HepG2 (cell line): ENCODE measurements around the gene ADGRF1. TPM values are rescaled to one million over a fixed set of nuclear protein-coding genes. Genes with fewer than 3 reads are reported as not detected.

Experiments
- DPF2 ChIP-seq: sonication (generic); formaldehyde crosslinking; IDR thresholded peaks from 2 replicates; pipeline ENCODE4 v1.4.0; 2020; ENCODE audit warnings: mild to moderate bottlenecking, low read depth, missing genetic modification reagents, borderline replicate concordance
- ELF1 ChIP-seq: sonication (generic); formaldehyde crosslinking; IDR thresholded peaks from 2 replicates; pipeline ENCODE4 v1.4.0; 2020; ENCODE audit warnings: missing genetic modification reagents
- MAZ ChIP-seq, 2 experiments: sonication (generic) in 1 of 2; formaldehyde crosslinking in 1 of 2; IDR thresholded peaks; 2 replicates each; pipeline versions ENCODE4 v1.5.0 to v1.6.1; 2012 to 2020; ENCODE audit warnings: low read depth in 2 of 2, mild to moderate bottlenecking in 2 of 2, borderline replicate concordance in 1 of 2, improper control_type of control experiment in 1 of 2, low read length in 1 of 2, missing genetic modification reagents in 1 of 2, moderate library complexity in 1 of 2
- MEIS1 ChIP-seq: sonication (generic); formaldehyde crosslinking; IDR thresholded peaks from 2 replicates; pipeline ENCODE4 v1.9.0; 2021; ENCODE audit warnings: mild to moderate bottlenecking, missing genetic modification reagents, moderate library complexity, borderline replicate concordance
- POGZ ChIP-seq: sonication (generic); formaldehyde crosslinking; IDR thresholded peaks from 2 replicates; pipeline ENCODE4 v1.4.0; 2020; ENCODE audit warnings: mild to moderate bottlenecking, missing genetic modification reagents
- POLR2AphosphoS5 ChIP-seq: IDR thresholded peaks from 2 replicates; pipeline ENCODE4 v1.6.1; 2012; ENCODE audit warnings: low read depth, low read length
- RBFOX2 ChIP-seq: fragments of 200-400 bp; formaldehyde crosslinking; IDR thresholded peaks from 2 replicates; pipeline ENCODE4 v1.6.1; 2017; ENCODE audit warnings: low read depth, mild to moderate bottlenecking, low read length
- SRSF1 ChIP-seq: fragments of 200-400 bp; formaldehyde crosslinking; optimal IDR thresholded peaks from 2 replicates; pipeline ENCODE3; 2017; ENCODE audit warnings: mild to moderate bottlenecking, low read depth, low read length, moderate library complexity
- TSC22D2 ChIP-seq: sonication (generic); formaldehyde crosslinking; IDR thresholded peaks from 2 replicates; pipeline ENCODE4 v1.5.1; 2020; ENCODE audit warnings: missing genetic modification reagents, mild to moderate bottlenecking, borderline replicate concordance
- YY1 ChIP-seq: IDR thresholded peaks from 2 replicates; pipeline ENCODE4 v1.6.1; 2011; ENCODE audit warnings: low read length, low read depth, moderate library complexity, mild to moderate bottlenecking; ENCODE audit not compliant: insufficient read depth, insufficient replicate concordance
- ZNF44 ChIP-seq: sonication (generic); formaldehyde crosslinking; IDR thresholded peaks from 2 replicates; pipeline ENCODE4 v1.5.1; 2020; ENCODE audit warnings: mild to moderate bottlenecking, missing genetic modification reagents
- ZNF547 ChIP-seq: sonication (generic); formaldehyde crosslinking; IDR thresholded peaks from 2 replicates; pipeline ENCODE4 v1.5.1; 2020; ENCODE audit warnings: mild to moderate bottlenecking, missing genetic modification reagents
- ZNF660 ChIP-seq: sonication (generic); formaldehyde crosslinking; IDR thresholded peaks from 2 replicates; pipeline ENCODE4 v1.5.1; 2020; ENCODE audit warnings: mild to moderate bottlenecking, low read depth, missing genetic modification reagents, borderline replicate concordance
- ZZZ3 ChIP-seq: sonication (generic); formaldehyde crosslinking; IDR thresholded peaks from 2 replicates; pipeline ENCODE4 v1.4.0; 2020; ENCODE audit warnings: missing genetic modification reagents, mild to moderate bottlenecking, borderline replicate concordance
- polyA plus RNA-seq, 8 experiments: library from polyadenylated mRNA; depleted of rRNA in 3 of 8; stranded (reverse) in 7 of 8; unstranded in 1 of 8; fragments of >200 nt; fragmentation: Illumina TruSeq in 4 of 8; extraction: Trizol in 4 of 8; gene quantifications; 2 replicates each; pipeline versions ENCODE4 v1.2.1 to v1.2.3, GENCODE V29; 2011 to 2016; ENCODE audit warnings: low read depth in 4 of 8, missing spikeins in 1 of 8, mixed read lengths in 1 of 8; ENCODE audit not compliant: insufficient read depth in 1 of 8
- total RNA-seq, 5 experiments: library from RNA; depleted of rRNA; stranded (reverse); fragments of >200 nt; fragmentation: Illumina TruSeq; extraction: Trizol; gene quantifications; 2 replicates each; pipeline ENCODE4 v1.2.3, GENCODE V29; 2016; ENCODE audit warnings: low read depth in 1 of 5
- TF ChIP-seq, protein P1 (sequence below), 2 experiments: sonication (generic) in 1 of 2; formaldehyde crosslinking in 1 of 2; IDR thresholded peaks; 2 replicates each; pipeline versions ENCODE4 v1.4.0 to v1.6.1; 2016 to 2020; ENCODE audit warnings: borderline replicate concordance in 1 of 2, low read depth in 1 of 2, mild to moderate bottlenecking in 1 of 2, missing genetic modification reagents in 1 of 2
- TF ChIP-seq, protein P2 (sequence below): sonication (generic); formaldehyde crosslinking; IDR thresholded peaks from 2 replicates; pipeline ENCODE4 v1.9.0; 2022; ENCODE audit warnings: missing genetic modification reagents, mild to moderate bottlenecking, borderline replicate concordance
- TF ChIP-seq, protein P3 (sequence below): IDR thresholded peaks from 2 replicates; pipeline ENCODE4 v1.6.1; 2012; ENCODE audit warnings: low read depth, low read length, improper control_type of control experiment
- TF ChIP-seq, protein P4 (sequence below): sonication (generic); formaldehyde crosslinking; IDR thresholded peaks from 2 replicates; pipeline ENCODE4 v1.9.0; 2021; ENCODE audit warnings: missing genetic modification reagents, borderline replicate concordance

Gene ADGRF1
- total and polyA plus RNA-seq, 2 of the 13 experiments (the other 11 are each of a cell fraction or from before 2014, with no cell fraction given) = not detected

DNA sequence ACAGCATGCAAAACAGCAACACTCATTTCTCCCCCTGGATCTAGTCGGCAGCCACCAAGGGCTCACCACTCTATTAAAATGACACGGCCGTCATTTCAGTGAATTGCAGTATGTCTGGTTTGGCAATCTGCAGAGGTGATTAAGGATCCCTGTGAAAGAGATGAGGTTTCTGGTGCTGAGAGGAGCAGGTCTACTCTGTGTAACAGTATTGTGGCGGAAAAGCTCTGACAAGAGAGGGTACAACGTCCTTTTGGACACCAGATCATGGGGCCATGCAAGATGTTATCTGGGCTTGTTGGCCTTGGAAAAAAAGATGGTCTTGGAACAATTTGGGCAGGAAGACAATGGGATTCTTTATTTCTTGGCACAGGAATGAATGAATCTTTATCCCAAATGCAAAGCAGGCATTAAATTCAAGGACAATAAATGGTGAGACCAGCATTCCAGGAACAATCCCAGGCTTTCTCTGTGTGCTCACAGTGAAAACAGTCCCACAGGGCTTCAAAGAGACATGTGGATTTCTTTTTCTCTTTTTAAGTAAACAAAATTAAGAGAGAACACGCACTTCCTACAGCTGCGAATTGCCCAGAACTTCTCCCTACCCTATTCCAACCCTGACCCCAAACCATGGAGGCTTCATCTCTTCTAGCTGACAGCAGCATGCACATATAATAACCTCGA is 33.7 kb upstream of the ADGRF1 start (continued):
- TF ChIP-seq, protein P1, sequence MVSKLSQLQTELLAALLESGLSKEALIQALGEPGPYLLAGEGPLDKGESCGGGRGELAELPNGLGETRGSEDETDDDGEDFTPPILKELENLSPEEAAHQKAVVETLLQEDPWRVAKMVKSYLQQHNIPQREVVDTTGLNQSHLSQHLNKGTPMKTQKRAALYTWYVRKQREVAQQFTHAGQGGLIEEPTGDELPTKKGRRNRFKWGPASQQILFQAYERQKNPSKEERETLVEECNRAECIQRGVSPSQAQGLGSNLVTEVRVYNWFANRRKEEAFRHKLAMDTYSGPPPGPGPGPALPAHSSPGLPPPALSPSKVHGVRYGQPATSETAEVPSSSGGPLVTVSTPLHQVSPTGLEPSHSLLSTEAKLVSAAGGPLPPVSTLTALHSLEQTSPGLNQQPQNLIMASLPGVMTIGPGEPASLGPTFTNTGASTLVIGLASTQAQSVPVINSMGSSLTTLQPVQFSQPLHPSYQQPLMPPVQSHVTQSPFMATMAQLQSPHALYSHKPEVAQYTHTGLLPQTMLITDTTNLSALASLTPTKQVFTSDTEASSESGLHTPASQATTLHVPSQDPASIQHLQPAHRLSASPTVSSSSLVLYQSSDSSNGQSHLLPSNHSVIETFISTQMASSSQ (IDR thresholded peaks at IDR 0.05; ENCODE audit: low read depth) = peak; percentile 70
- TF ChIP-seq, protein P1 (CRISPR knock-in tag; IDR thresholded peaks at IDR 0.05; ENCODE audit: borderline replicate concordance) = peak; percentile 91
- TF ChIP-seq ZNF660 (CRISPR knock-in tag) = no peak
- TF ChIP-seq SRSF1 = no peak
- peak; percentile 40; the same call in 1 of the 2 replicates for TF ChIP-seq POLR2AphosphoS5
- TF ChIP-seq, protein P2, sequence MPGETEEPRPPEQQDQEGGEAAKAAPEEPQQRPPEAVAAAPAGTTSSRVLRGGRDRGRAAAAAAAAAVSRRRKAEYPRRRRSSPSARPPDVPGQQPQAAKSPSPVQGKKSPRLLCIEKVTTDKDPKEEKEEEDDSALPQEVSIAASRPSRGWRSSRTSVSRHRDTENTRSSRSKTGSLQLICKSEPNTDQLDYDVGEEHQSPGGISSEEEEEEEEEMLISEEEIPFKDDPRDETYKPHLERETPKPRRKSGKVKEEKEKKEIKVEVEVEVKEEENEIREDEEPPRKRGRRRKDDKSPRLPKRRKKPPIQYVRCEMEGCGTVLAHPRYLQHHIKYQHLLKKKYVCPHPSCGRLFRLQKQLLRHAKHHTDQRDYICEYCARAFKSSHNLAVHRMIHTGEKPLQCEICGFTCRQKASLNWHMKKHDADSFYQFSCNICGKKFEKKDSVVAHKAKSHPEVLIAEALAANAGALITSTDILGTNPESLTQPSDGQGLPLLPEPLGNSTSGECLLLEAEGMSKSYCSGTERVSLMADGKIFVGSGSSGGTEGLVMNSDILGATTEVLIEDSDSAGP = no peak
- peak; percentile 80 for TF ChIP-seq POGZ (CRISPR knock-in tag)
- no peak for TF ChIP-seq YY1
- TF ChIP-seq DPF2 = peak; percentile 93
- peak; percentile 65; the same call in 1 of the 2 replicates for TF ChIP-seq TSC22D2 (CRISPR knock-in tag)
- peak; percentile 78 for TF ChIP-seq RBFOX2
- no peak for TF ChIP-seq ZNF44 (CRISPR knock-in tag)
- TF ChIP-seq, protein P3, sequence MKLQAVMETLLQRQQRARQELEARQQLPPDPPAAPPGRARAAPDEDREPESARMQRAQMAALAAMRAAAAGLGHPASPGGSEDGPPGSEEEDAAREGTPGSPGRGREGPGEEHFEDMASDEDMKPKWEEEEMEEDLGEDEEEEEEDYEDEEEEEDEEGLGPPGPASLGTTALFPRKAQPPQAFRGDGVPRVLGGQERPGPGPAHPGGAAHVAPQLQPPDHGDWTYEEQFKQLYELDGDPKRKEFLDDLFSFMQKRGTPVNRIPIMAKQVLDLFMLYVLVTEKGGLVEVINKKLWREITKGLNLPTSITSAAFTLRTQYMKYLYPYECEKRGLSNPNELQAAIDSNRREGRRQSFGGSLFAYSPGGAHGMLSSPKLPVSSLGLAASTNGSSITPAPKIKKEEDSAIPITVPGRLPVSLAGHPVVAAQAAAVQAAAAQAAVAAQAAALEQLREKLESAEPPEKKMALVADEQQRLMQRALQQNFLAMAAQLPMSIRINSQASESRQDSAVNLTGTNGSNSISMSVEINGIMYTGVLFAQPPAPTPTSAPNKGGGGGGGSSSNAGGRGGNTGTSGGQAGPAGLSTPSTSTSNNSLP = peak; percentile 93
- TF ChIP-seq, protein P4, sequence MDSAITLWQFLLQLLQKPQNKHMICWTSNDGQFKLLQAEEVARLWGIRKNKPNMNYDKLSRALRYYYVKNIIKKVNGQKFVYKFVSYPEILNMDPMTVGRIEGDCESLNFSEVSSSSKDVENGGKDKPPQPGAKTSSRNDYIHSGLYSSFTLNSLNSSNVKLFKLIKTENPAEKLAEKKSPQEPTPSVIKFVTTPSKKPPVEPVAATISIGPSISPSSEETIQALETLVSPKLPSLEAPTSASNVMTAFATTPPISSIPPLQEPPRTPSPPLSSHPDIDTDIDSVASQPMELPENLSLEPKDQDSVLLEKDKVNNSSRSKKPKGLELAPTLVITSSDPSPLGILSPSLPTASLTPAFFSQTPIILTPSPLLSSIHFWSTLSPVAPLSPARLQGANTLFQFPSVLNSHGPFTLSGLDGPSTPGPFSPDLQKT (CRISPR knock-in tag) = no peak
- no peak for TF ChIP-seq ZZZ3 (CRISPR knock-in tag)
- no peak for TF ChIP-seq ZNF547
- peak; percentile 79; the same call in 1 of the 2 replicates for TF ChIP-seq MEIS1 (CRISPR knock-in tag)
- no peak for TF ChIP-seq MAZ (IDR thresholded peaks at IDR 0.05; ENCODE audit: borderline replicate concordance, low read depth, low read length)
- 0 out of 2 replicates have a peak, but pooled peaks have one; percentile 27 for TF ChIP-seq MAZ (CRISPR knock-in tag; IDR thresholded peaks at IDR 0.05; ENCODE audit: low read depth)
- peak; percentile 42; the same call in 1 of the 2 replicates for TF ChIP-seq ELF1 (CRISPR knock-in tag)
